ENCODE data around the gene EI24.

DNA sequence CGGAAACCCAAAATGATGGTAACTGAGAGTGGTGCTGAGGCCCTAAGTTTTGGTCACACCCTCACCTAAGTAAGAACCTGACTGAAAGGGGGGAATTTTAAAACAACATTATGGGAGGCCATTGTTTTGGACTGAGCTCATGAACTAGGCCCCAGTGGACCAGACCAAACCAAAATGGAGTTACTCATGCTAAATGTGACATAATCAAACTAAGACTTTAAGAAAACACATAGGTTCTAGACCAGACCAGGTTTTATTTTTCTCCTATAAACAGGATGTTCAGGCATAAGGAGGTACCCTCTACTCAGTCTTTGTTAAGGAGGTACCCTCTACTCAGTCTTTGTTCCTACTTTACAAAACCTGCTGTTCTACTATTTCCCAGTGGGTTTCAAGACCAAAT, 7.4 kb upstream of the EI24 start:
- TF ChIP-seq, protein P1, sequence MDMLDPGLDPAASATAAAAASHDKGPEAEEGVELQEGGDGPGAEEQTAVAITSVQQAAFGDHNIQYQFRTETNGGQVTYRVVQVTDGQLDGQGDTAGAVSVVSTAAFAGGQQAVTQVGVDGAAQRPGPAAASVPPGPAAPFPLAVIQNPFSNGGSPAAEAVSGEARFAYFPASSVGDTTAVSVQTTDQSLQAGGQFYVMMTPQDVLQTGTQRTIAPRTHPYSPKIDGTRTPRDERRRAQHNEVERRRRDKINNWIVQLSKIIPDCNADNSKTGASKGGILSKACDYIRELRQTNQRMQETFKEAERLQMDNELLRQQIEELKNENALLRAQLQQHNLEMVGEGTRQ (IDR thresholded peaks at IDR 0.05; ENCODE audit: borderline replicate concordance, low read depth, low read length): no peak
- TF ChIP-seq YY1 (IDR thresholded peaks at IDR 0.05; ENCODE audit: low read depth): no peak
- TF ChIP-seq TAF1 (IDR thresholded peaks at IDR 0.05; ENCODE audit: borderline replicate concordance, low read depth, low read length): no peak
- TF ChIP-seq, protein P2, sequence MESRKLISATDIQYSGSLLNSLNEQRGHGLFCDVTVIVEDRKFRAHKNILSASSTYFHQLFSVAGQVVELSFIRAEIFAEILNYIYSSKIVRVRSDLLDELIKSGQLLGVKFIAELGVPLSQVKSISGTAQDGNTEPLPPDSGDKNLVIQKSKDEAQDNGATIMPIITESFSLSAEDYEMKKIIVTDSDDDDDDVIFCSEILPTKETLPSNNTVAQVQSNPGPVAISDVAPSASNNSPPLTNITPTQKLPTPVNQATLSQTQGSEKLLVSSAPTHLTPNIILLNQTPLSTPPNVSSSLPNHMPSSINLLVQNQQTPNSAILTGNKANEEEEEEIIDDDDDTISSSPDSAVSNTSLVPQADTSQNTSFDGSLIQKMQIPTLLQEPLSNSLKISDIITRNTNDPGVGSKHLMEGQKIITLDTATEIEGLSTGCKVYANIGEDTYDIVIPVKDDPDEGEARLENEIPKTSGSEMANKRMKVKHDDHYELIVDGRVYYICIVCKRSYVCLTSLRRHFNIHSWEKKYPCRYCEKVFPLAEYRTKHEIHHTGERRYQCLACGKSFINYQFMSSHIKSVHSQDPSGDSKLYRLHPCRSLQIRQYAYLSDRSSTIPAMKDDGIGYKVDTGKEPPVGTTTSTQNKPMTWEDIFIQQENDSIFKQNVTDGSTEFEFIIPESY (IDR thresholded peaks at IDR 0.05; ENCODE audit: borderline replicate concordance, low read depth): no peak
- TF ChIP-seq RFX5 (IDR thresholded peaks at IDR 0.05; ENCODE audit: low read length): no peak
- TF ChIP-seq MXI1 (IDR thresholded peaks at IDR 0.05; ENCODE audit: low read depth, low read length): no peak
- no peak for TF ChIP-seq EZH2phosphoT487 (IDR thresholded peaks at IDR 0.05; ENCODE audit: borderline replicate concordance, low read depth)

All from SK-N-SH (cell line).